HepG2 (cell line): ENCODE measurements around the gene BOLA3. TPM values are rescaled to one million over a fixed set of nuclear protein-coding genes. Genes with fewer than 3 reads are reported as not detected.

Source experiments
- ATAC-seq: fragments of 200-7000 bp; cut with Tn5 transposase; 3 replicates; pipeline ENCODE4 v1.9.1; 2020; ENCODE audit warnings: mild to moderate bottlenecking, moderate library complexity
- BruUV-seq: library from RNA; stranded (reverse); fragments of 400-500 nt; replicated peaks from 2 replicates; lab custom pipeline; 2021; lab: Mats Ljungman, UMichigan
- CTCF ChIA-PET: fragments of 300-600 bp; formaldehyde crosslinking; extraction: SDS; loops from one replicate; lab custom pipeline; 2021; ENCODE audit warnings: low total read pairs, inconsistent platforms, low intra/inter-chr PET ratio; lab: Yijun Ruan, JAX
- POLR2A ChIA-PET: fragments of 350-600 bp; sonication (Branson Sonifier 250); formaldehyde crosslinking; loops from one replicate; lab custom pipeline; 2020; ENCODE audit warnings: antibody characterized with exemption, inconsistent platforms; lab: Yijun Ruan, JAX
- DNase-seq: peaks from one replicate; pipeline ENCODE4 v3.0.0-alpha.2; 2015; ENCODE audit warnings: low spot score
- FAIRE-seq: peaks from 3 replicates; lab custom pipeline; 2011; peaks lifted over from hg19 to GRCh38; lab: Jason Lieb, UNC
- H2AFZ ChIP-seq: one replicate; pipeline ENCODE4 v1.6.1; 2011; ENCODE audit warnings: low read length, inconsistent platforms
- H3K27ac ChIP-seq: fragments of 300-600 bp; 3 replicates; pipeline ENCODE4 v1.8.0; 2011; ENCODE audit warnings: mixed run types, mild to moderate bottlenecking, mixed read lengths, low read length, inconsistent platforms; ENCODE audit not compliant: insufficient read depth; ENCODE audit errors: extremely low read length
- H3K27me3 ChIP-seq, 2 experiments: fragments of 200-600 bp in 1 of 2; 2 replicates in 1 of 2; 3 replicates in 1 of 2; pipeline versions ENCODE4 v1.6.0 to v1.8.0; 2011; ENCODE audit warnings: low read length in 2 of 2, mild to moderate bottlenecking in 2 of 2, moderate library complexity in 2 of 2, inconsistent platforms in 1 of 2; ENCODE audit not compliant: insufficient read depth in 2 of 2, control insufficient read depth in 1 of 2
- H3K36me3 ChIP-seq, 2 experiments: fragments of 200-600 bp in 1 of 2; replicated peaks in 1 of 2; 2 replicates in 1 of 2; 3 replicates in 1 of 2; pipeline versions ENCODE4 v1.5.1 to v1.8.0; 2011; ENCODE audit warnings: low read length in 2 of 2, inconsistent platforms in 1 of 2; ENCODE audit not compliant: insufficient read depth in 2 of 2, control insufficient read depth in 1 of 2
- H3K4me1 ChIP-seq: 2 replicates; pipeline ENCODE4 v1.5.1; 2012; ENCODE audit warnings: low read length, inconsistent platforms; ENCODE audit not compliant: insufficient read depth
- H3K4me2 ChIP-seq: 2 replicates; pipeline ENCODE4 v1.6.0; 2011; ENCODE audit warnings: low read depth, low read length, inconsistent platforms
- H3K4me3 ChIP-seq, 3 experiments: fragments of 200-600 bp in 1 of 3; sonication (generic), shearing (Covaris generic) in 1 of 3; replicated peaks in 1 of 3; 2 replicates each; pipeline ENCODE4 v1.5.1; 2011 to 2016; ENCODE audit warnings: low read length in 3 of 3, inconsistent platforms in 2 of 3, low read depth in 2 of 3, mild to moderate bottlenecking in 2 of 3, control low read depth in 1 of 3, mixed read lengths in 1 of 3; ENCODE audit not compliant: insufficient read depth in 1 of 3
- H3K79me2 ChIP-seq: one replicate; pipeline ENCODE4 v1.6.1; 2011; ENCODE audit warnings: low read length, inconsistent platforms; ENCODE audit not compliant: insufficient read depth
- H3K9ac ChIP-seq: 2 replicates; pipeline ENCODE4 v1.6.0; 2011; ENCODE audit warnings: mild to moderate bottlenecking, low read depth, low read length, inconsistent platforms; ENCODE audit not compliant: insufficient read depth
- H3K9me3 ChIP-seq: 2 replicates; pipeline ENCODE4 v1.5.1; 2012; ENCODE audit warnings: mild to moderate bottlenecking, low read length
- H4K20me1 ChIP-seq: 2 replicates; pipeline ENCODE4 v1.6.0; 2011; ENCODE audit warnings: inconsistent platforms, mild to moderate bottlenecking, low read length, moderate library complexity; ENCODE audit not compliant: insufficient read depth
- BRD4 ChIP-seq: sonication (generic); formaldehyde crosslinking; IDR thresholded peaks from 2 replicates; pipeline ENCODE4 v1.4.0; 2020; ENCODE audit warnings: missing genetic modification reagents
- KDM5B ChIP-seq: sonication (generic); formaldehyde crosslinking; IDR thresholded peaks from 2 replicates; pipeline ENCODE4 v1.4.0; 2020; ENCODE audit warnings: missing genetic modification reagents, mild to moderate bottlenecking, borderline replicate concordance
- SRSF1 ChIP-seq: fragments of 200-400 bp; formaldehyde crosslinking; optimal IDR thresholded peaks from 2 replicates; pipeline ENCODE3; 2017; ENCODE audit warnings: mild to moderate bottlenecking, low read depth, low read length, moderate library complexity
- ZBTB3 ChIP-seq: sonication (generic); formaldehyde crosslinking; IDR thresholded peaks from 2 replicates; pipeline ENCODE4 v1.4.0; 2020; ENCODE audit warnings: low read depth, mild to moderate bottlenecking, moderate library complexity, missing genetic modification reagents, borderline replicate concordance
- ZBTB7B ChIP-seq: sonication (generic); formaldehyde crosslinking; IDR thresholded peaks from 2 replicates; pipeline ENCODE4 v1.4.0; 2020; ENCODE audit warnings: missing genetic modification reagents
- ZMYM3 ChIP-seq: sonication (generic); formaldehyde crosslinking; IDR thresholded peaks from 2 replicates; pipeline ENCODE4 v1.5.1; 2020; ENCODE audit warnings: mild to moderate bottlenecking, missing genetic modification reagents
- WGBS: methylation state at CpG from one replicate; pipeline ENCODE4 v1.1.6; 2017; ENCODE audit warnings: low lambda C conversion rate; 5-methylcytosine and 5-hydroxymethylcytosine counted together
- in situ Hi-C: cut with HindIII; loops from 2 replicates; pipeline ENCODE4 v1.10.0; 2017; ENCODE audit warnings: low pct_unique_long_range_greater_than_20kb; ENCODE audit not compliant: extremely low pct_ligation_motif_present
- intact Hi-C: fragments of 100-400 bp; cut with micrococcal nuclease; formaldehyde crosslinking; loops from one replicate; pipeline ENCODE4 v1.10.0; 2022; ENCODE audit not compliant: unreplicated experiment
- polyA plus RNA-seq, 8 experiments: library from polyadenylated mRNA; depleted of rRNA in 3 of 8; stranded (reverse) in 7 of 8; unstranded in 1 of 8; fragments of >200 nt; fragmentation: Illumina TruSeq in 4 of 8; extraction: Trizol in 4 of 8; gene quantifications; 2 replicates each; pipeline versions ENCODE4 v1.2.1 to v1.2.3, GENCODE V29; 2011 to 2016; ENCODE audit warnings: low read depth in 4 of 8, missing spikeins in 1 of 8, mixed read lengths in 1 of 8; ENCODE audit not compliant: insufficient read depth in 1 of 8
- total RNA-seq, 5 experiments: library from RNA; depleted of rRNA; stranded (reverse); fragments of >200 nt; fragmentation: Illumina TruSeq; extraction: Trizol; gene quantifications; 2 replicates each; pipeline ENCODE4 v1.2.3, GENCODE V29; 2016; ENCODE audit warnings: low read depth in 1 of 5
- TF ChIP-seq, protein P1 (sequence below), 2 experiments: sonication (generic) in 1 of 2; formaldehyde crosslinking in 1 of 2; IDR thresholded peaks; 2 replicates each; pipeline versions ENCODE4 v1.4.0 to v1.6.1; 2016 to 2020; ENCODE audit warnings: borderline replicate concordance in 1 of 2, low read depth in 1 of 2, mild to moderate bottlenecking in 1 of 2, missing genetic modification reagents in 1 of 2

The BOLA3 gene
- total and polyA plus RNA-seq, 2 of the 13 experiments (the other 11 are each of a cell fraction or from before 2014, with no cell fraction given) = 89.7 to 170 TPM

DNA sequence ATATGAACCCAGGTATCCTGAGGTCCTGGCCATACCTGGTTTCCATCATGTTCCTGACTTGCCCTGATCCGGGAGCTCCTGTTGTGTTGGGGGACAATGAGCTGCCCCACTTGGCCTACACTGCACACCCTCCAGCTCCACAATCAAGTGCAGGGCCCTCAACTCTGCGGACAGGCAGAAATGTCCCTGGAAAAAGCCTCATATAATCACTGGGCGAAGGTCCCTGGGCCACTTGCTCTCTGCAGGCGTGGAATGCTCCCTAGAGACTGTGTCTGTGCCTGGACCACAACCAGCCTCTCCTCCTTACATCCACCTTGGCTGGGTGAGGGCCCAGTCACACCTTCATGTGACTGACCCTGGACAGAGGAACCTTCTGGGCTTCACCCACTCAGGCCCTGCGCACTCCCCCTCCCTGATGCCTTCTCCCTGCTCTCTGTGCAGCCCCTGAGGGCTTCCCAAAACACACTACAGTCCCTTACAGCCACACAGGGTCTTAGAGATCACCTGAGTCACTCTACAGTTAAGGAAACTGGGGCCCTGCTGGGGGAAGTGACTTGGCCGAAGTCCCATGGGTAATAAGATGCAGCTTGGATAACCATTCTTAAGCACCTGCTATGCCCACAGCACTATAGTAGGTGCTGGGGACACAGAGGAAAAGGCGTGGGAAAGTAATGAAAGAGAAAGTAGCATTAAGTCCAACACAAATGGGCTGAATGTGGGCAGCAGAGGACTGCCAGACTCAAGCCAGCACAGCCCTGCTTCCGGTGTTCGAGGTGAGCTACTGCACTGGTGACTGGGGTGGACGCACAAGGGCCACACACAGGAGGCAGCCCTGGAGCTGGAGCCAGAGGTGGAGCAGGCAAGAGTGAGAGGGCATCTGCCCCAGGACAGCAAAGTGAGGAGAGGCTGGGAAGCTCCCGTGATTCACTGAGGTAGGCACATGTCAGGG is 9.8 kb downstream of the BOLA3 start:
- no peaks in the 10 kb centered on the region for H4K20me1 ChIP-seq
- ChIA-PET POLR2A (no interaction called here), CTCF (no interaction called here)
- FAIRE-seq = no peak
- no peak for DNase-seq
- H3K9ac ChIP-seq = no peak overlapping the region
- H3K36me3 ChIP-seq = peaks cover 16 to 37% of the 10 kb centered on the region in 2 experiments
- intact Hi-C loops (no loop called here), in situ Hi-C loops (loop anchor here (25.0 kb wide), 1 partner anchor 301 kb away; the partner anchor contains the start of gene STAMBP)
- no TSS peak for BruUV-seq
- H3K79me2 ChIP-seq = no peaks in the 10 kb centered on the region
- no peak overlapping the region for H3K4me3 ChIP-seq
- no peaks in the 10 kb centered on the region for H3K9me3 ChIP-seq
- TF ChIP-seq ZMYM3 (CRISPR knock-in tag) (no peak), KDM5B (CRISPR knock-in tag) (no peak), ZBTB7B (no peak), SRSF1 (no peak), ZBTB3 (CRISPR knock-in tag) (no peak), BRD4 (no peak)
- TF ChIP-seq, protein P1, sequence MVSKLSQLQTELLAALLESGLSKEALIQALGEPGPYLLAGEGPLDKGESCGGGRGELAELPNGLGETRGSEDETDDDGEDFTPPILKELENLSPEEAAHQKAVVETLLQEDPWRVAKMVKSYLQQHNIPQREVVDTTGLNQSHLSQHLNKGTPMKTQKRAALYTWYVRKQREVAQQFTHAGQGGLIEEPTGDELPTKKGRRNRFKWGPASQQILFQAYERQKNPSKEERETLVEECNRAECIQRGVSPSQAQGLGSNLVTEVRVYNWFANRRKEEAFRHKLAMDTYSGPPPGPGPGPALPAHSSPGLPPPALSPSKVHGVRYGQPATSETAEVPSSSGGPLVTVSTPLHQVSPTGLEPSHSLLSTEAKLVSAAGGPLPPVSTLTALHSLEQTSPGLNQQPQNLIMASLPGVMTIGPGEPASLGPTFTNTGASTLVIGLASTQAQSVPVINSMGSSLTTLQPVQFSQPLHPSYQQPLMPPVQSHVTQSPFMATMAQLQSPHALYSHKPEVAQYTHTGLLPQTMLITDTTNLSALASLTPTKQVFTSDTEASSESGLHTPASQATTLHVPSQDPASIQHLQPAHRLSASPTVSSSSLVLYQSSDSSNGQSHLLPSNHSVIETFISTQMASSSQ (IDR thresholded peaks at IDR 0.05; ENCODE audit: low read depth) = no peak
- TF ChIP-seq, protein P1 (CRISPR knock-in tag; IDR thresholded peaks at IDR 0.05; ENCODE audit: borderline replicate concordance) = no peak
- H3K4me1 ChIP-seq = no peaks in the 10 kb centered on the region
- H3K4me2 ChIP-seq = no peak overlapping the region
- no peak overlapping the region for H2AFZ ChIP-seq
- peak; percentile 24; the same call in 1 of the 3 replicates for ATAC-seq
- WGBS = 90% methylated on average over 10 of the region's 11 CpGs
- H3K27ac ChIP-seq = no peak overlapping the region
- H3K27me3 ChIP-seq = no peaks in the 10 kb centered on the region
